PC-3 (cell line): ENCODE results near the gene POU4F3.

ENCODE experiments used
- CTCF ChIP-seq: fragments of 300-600 bp; sonication (generic); conservative IDR thresholded peaks from 2 replicates; pipeline ENCODE4 v1.5.1; 2017; ENCODE audit warnings: antibody characterized with exemption, low read depth, mild to moderate bottlenecking, low read length
- EZH2 ChIP-seq: fragments of 300-600 bp; sonication (generic); IDR thresholded peaks from one replicate; pipeline ENCODE4 v1.6.1; 2017; ENCODE audit warnings: antibody characterized with exemption, mild to moderate bottlenecking, low read length; ENCODE audit not compliant: unreplicated experiment
- EZH2phosphoT487 ChIP-seq: fragments of 300-600 bp; sonication (generic); IDR thresholded peaks from 2 replicates; pipeline ENCODE4 v1.6.1; 2018; ENCODE audit warnings: mild to moderate bottlenecking, antibody characterized with exemption, low read length, borderline replicate concordance

GRCh38 chr5:146388386-146388785 is 49.7 kb downstream of the POU4F3 start:
- TF ChIP-seq CTCF (no peak), EZH2 (no peak), EZH2phosphoT487 (no peak)
